ENCODE measurements around the gene SHOX.

DNA sequence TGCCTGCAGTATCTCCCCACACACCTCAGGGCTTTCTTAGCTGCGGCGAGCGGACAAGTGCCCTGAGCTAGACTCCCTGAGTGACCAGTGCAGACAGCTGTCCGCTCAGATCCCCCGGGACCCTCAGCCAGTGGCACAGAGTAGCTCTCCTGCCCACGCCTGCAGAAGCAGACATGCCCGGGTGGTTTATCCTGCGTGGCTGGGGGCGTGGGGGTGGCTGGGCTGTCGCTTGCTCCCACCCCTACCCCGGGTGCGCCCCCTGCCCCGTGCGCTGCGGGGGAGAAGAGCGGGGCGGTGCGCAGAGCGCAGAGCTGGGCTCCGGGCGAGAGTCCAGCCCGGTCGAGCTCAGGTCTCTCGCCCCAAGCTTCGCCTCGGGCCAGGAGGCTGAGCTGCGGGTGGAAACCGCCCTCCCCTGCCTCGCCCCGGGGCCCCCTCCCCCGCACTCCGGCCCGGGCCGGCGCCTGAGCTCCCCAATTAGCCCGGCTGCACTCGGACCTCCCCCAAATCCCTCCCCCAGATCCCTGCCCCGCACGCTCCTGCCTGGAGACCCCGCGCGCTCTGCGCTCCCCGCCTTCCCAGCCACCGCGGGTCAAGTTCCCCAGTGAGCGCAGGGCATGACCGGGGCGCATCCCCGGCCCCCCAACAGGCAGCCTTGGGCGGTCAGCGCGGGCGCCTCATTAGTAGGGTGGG is 11.7 kb upstream of the SHOX start:
- no peak for TF ChIP-seq POLR2A (IDR thresholded peaks at IDR 0.05)
- TF ChIP-seq, protein P1, sequence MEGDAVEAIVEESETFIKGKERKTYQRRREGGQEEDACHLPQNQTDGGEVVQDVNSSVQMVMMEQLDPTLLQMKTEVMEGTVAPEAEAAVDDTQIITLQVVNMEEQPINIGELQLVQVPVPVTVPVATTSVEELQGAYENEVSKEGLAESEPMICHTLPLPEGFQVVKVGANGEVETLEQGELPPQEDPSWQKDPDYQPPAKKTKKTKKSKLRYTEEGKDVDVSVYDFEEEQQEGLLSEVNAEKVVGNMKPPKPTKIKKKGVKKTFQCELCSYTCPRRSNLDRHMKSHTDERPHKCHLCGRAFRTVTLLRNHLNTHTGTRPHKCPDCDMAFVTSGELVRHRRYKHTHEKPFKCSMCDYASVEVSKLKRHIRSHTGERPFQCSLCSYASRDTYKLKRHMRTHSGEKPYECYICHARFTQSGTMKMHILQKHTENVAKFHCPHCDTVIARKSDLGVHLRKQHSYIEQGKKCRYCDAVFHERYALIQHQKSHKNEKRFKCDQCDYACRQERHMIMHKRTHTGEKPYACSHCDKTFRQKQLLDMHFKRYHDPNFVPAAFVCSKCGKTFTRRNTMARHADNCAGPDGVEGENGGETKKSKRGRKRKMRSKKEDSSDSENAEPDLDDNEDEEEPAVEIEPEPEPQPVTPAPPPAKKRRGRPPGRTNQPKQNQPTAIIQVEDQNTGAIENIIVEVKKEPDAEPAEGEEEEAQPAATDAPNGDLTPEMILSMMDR (IDR thresholded peaks at IDR 0.05 in 4 of 5, conservative IDR thresholded peaks at IDR 0.05 in 1 of 5) = no peak

All from gastrocnemius medialis (tissue), 4 donors.